ENCODE measurements around the gene FPR3.
"Not testable (repeated sequence)": the region's sequence is repeated elsewhere in the genome, so short reads cannot be mapped to it uniquely, and the experiment has no call there.

Gene FPR3

DNA sequence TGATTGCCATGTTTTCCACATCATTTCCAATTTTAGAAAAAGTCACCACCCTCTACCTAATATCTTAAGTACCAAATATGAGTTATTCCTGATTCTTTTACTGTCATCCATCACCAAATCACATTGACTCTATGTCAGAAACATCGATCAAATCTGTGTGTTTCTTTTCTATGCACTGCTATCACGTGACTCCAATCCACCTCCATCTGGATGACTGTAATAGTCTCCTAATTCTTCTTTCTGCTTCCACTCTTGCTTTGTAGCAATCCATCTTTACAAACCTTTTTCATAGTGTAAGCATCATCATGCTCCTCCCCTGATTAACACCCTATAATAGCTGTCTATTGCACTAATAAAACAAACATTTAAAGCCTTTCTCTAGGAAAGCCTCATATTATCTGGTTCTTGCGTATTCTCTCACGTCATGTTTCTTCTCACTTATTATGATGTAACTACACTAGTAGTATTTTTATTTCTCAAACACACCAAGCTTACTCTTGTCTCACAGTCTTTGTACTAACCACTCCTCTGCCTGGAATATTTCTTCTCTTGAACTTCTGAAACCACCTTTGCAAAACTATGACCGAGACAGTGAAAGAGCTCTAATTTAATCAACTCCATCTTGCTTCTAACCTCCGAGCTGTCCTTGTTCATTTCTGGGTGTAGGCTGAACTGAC, 10.7 kb upstream of the FPR3 start:
- DNase-seq: no peak

GRCh38 chr19:51784922-51785690, 9.9 kb upstream of the FPR3 start:
- DNase-seq: peak in 7 of 14 donors; percentile 3 to 22 (median 13)

DNA sequence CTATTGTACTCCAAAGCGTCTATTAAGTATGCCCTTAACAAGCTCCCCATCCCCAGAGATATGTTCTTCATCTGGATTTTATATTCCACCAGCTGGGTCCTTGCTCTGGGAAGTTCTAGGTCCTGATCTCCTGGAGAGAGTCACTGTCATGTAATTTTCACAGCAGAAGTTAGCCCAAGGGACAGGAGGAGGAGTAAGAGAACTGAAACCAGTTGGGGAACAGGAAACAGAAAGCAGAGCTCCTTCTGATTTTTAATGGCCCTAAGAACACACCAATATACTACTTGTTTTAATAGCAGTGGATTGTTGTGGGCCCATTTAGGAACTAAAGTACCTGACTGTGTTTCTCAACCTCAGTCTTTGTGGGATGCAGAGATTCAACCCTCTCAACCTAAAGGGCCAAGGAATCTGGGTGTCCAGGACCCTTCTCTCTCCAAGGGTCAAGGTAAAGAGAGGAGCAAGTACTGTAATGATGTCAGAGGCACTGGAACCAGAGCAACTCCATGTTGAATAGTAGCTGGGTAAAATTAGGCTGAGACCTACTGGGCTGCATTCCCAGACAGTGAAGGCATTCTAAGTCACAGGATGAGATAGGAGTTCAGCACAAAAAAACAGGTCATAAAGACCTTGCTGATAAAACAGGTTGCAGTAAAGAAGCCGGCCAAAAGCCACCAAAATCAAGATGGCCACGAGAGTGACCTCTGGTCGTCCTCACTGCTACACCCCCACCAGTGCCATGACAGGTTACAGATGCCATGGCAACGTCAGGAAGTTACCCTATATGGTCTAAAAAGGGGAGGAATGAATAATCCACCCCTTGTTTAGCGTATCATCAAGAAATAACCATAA, 8.1 kb upstream of the FPR3 start:
- peak in 1 of 14 donors; percentile 3 for DNase-seq

DNA sequence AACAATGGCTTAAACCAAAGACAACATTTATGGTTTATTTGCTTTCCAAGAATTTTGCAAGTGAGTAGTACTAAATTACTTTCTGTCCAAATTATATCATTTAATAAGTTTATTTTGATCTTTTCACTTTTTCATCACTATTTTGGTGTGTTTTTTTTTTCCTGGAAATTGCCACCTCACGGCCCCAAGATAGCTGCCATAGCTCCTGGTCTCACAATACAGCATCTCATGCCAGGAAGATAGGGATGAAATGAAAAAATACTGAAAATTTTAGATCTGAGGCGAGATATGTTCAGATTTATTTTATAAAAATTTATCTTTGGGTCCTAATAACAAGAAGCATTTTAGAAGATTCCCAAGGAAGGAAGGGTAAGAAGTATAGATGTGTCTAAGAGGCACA, 6.9 kb upstream of the FPR3 start:
- no peak for DNase-seq

- DNase-seq: no peak
Observed at GRCh38 chr19:51789061-51789795, 5.7 kb upstream of the FPR3 start.

- DNase-seq: no peak
Observed at GRCh38 chr19:51792932-51793331, 2.0 kb upstream of the FPR3 start.

- no peak for DNase-seq
Observed at GRCh38 chr19:51793994-51794393, 963 bp upstream of the FPR3 start.

DNA sequence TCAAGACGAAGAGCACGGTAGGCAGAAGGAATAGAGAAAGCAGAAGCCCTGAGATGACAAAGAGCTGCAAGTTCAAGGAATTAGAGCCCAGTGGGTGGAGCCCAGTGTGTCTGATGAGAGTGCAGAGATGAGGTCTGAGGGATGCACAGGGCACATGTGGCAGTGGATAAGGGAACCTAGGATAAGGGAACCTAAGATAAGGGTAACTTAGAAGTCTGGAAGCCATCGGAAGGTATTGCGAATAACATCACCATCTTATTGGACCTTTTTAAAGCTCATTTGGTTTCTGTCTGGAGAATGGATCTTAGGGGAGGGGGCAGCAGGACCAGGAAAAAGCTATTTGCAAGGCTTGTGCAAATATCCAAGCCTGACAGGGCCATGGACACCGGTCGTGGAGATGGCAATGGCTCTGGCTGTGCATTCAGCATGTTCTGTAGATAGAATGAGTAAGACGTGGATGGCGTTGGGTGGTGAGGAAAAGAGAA, 1.3 kb downstream of the FPR3 start:
- DNase-seq: no peak

DNA sequence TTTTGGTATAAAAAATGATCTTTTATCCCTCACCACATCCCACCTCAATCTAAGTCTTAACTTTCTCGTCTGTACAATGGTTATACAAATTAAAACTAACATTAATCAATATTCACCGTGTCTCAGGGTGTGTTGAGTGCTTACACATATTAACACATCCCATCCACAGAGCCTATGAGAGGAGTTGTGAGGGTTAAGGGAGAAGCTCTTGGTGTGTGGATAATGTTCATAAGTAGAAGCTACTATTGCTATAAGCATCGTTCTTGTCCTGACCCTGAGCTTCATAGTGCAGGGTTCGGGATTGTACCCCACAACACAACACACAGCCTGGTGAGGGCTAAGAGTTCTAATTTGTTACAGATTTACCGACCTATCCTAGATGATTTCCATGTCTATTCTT, 2.5 kb downstream of the FPR3 start:
- DNase-seq: no peak

GRCh38 chr19:51798062-51798461, 3.1 kb downstream of the FPR3 start:
- DNase-seq: no peak

DNA sequence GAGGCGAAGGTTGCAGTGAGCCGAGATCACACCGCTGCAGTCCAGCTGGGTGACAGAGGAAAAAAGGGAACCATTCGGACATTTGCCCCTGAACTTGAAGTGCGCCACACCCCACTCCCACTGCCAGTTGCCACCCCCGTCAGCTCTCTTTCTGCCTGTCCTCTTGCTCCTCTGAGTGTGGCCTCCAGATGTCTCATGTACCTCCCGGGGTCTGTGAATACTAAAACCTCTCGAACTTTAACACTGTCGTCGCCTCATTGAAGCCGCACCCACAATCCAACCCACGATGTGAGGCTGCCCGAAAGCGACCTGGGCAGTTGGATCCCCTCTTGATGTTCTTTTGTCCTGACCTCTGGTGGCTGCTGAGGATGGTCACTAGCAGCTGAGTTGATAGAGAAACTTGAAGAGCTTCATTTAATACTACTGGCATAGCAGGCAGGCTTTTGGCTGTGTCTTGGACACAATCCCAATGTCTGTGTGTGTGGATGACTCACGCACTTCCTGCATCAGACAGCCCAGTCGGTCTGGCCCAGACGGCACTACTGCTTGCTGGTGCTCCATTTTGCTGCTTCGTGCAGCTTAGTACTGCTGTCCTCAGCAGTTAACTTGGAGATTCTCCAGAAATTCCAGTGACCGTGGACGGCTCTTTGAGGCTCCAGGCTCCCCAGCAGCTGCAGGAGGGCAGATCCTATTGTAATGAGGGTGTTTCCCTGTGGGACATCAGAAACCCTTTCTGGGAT, 4.2 kb downstream of the FPR3 start:
- peak in 9 of 14 donors; percentile 20 to 65 (median 39) for DNase-seq

DNA sequence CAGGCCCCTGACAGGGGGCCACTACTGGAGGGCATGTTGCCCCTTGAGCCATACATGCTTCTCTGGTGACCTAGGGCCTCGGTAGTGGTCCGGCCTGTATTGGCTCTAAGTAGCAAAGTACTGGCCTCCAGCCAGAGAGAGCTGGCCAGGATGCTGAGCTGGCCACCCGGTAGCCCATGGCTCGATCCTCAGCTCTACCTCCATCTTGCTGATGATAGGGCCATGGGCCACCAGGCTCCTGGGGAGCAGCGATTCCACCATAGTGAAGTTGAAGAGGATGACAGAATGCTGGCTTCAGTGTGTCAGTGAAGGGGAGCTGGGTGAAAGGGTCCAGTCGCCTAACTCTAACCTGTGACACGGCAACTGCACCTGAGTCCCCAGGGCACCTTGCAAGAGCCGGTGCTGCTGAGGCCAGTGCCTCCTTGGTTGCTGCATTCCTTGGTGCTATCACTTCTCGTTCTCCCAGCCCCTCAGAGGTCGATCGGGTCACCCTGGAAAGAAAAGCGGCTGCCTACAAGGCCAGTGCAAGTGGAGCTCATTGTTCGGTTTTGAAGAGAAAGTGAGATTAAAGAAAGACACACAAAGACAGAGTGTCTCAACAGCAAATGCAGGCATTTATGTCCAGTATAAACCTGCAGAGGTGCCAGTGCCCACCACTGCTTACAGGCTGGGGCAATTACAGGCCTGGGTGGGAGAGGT, 5.0 kb downstream of the FPR3 start:
- no peak for DNase-seq

GRCh38 chr19:51800473-51801244, 5.7 kb downstream of the FPR3 start:
- DNase-seq: no peak

DNA sequence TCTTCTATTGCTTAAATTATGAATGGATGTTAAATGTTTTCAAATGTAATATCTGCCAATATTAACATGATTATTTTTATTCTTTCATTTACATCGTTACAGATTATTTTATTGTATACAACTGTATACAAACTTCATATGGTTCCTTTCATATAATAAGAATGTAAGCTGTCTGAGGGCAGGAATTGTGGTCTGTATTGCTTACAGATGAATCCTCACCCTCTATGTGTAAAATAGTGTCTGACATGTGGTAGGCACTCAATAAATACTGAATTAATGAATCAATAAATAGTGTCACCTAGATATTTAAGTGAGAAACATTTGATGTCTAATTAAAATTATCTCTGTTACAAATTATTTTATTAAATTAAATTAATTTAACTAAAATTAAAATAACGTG, 7.8 kb downstream of the FPR3 start:
- no peak for DNase-seq

DNA sequence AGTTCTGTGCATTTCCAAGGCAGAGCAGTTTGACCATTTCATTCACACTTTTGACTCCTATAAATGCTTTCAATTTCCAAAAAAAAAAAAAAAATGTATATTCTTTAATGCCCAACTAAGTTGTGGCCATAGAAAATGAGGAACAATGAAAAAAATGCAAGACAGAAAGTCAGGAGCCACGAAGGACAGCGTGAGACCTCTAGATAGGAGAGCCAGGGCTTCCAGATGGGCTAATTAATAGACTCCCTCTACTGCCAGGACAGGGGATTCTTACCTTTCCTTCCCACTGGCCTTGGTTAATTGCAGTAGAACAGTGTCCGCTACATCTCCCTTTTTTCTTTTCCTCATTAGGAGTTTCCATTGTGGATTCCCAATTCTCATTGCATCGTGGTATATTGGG, 8.6 kb downstream of the FPR3 start:
- no peak for DNase-seq

DNA sequence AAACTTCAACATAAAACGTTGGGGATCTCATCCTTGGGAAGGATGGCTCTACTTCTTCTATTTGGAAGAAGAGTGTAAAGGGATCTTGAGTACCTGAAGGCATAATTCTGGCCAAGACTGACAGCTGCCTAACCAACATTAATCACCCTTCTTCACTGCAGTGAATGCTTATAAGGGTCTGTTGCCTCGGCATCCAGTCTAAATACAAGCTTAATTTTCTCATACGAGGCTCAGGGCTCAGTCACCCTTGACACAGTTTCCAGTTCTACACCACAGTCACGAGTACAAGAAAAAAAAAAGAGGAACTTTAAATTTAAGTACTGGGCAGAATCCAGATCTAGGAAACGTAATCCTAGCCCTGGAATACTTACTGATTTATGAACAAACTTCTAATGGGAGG, 9.0 kb downstream of the FPR3 start:
- no peak for DNase-seq

GRCh38 chr19:51804789-51805188, 9.8 kb downstream of the FPR3 start:
- not testable (repeated sequence) for DNase-seq

DNA sequence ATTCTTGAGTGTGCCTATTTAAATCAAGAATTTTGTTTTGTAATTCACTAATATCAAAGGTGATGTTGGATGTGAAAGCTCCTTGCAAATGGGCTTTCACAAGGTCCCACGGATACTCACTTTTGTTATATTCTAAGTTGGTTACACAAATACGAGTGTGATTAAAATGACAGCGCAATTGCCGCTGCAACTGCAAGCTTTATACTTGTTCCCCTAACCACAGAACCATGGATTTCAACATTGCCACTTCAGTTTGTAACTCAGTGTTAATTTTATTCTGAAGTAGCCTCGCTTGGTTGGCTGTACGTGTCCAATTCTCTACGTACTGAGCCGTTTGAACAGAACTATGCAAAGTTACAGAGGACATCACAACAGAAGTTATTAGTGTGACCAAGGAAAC, 10.4 kb downstream of the FPR3 start:
- DNase-seq: not testable (repeated sequence)

DNA sequence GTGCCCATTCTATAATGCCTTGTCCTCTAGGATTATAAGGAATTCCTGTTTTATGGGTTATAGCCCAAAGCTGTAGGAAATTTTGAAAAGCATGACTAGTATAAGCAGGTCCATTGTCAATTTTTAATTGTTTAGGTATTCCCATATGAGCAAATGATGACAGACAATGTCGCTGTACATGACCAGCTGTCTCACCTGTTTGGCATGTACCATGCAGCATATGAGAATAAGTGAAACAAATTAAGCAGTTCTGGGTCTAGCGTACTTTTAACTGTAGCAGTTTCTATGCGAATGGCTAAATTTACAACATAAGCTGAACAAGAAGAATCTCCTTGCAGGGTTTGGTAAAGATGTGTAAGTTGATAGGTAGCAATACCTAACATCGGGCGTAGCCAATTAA, 11.6 kb downstream of the FPR3 start:
- DNase-seq: not testable (repeated sequence)

DNA sequence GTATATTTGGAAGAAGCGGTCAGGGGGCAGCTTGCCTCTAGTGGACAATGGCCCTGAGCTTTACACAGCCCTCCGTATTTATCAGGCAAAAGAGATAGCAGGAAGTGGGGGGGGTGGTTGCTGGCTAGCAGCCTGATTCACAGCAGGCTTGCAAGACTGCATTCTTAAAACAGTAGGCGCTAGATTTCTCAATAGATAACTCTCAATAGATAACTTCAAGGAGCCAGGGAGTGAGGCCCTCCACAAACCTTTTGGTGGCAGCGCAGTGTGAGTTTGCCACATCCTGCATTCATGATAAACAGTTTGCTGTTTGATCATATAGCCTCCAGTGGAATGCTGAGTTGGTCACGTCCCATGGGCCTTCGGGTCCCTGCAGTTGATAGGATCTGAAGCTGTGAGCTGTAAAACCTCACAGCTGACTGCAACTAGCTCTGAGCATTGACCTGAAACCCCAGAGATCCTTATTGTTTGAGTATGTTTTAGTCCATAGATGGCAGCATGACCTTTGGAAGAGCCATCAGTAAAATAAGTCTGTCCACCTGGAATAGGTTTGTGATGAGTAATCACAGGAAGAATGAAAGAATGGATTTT, 12.2 kb downstream of the FPR3 start:
- no peak for DNase-seq

Measured in C1 segment of cervical spinal cord (tissue), 14 donors.